IPS-NIHi11 (cell line): ENCODE results near the gene COX6B2.

Experiments
- DNase-seq: peaks from one replicate; pipeline ENCODE4 v3.0.0; 2012; ENCODE audit warnings: mixed read lengths, low spot score

Gene COX6B2

GRCh38 chr19:55362174-55362989, 7.9 kb upstream of the COX6B2 start:
- no peak for DNase-seq

DNA sequence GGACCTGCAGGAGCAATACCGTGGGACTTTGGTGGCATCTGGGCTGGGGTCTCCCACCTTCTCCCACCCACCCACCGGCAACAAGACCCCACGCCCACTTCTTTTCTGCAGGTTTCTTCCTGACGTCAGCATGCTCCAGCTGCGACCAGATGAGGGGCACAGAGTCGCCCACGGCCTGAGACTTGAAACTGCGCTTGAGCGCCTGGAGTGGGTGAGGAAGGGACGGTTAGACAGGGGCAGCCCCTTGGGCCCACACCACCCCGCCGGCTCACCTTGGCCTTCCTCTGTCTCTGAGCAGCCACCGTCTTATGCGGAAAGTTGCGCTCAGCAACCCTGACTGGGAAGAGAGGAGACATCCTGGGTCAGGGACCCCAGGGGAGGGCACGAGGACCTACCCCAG, 6.4 kb upstream of the COX6B2 start:
- no peak for DNase-seq

- no peak for DNase-seq
These were observed 4.7 kb upstream of the COX6B2 start for GRCh38 chr19:55358943-55359908.

GRCh38 chr19:55358493-55358892, 4.0 kb upstream of the COX6B2 start:
- no peak for DNase-seq

- peak; percentile 59 for DNase-seq
These were observed 798 bp upstream of the COX6B2 start for GRCh38 chr19:55355213-55355821.

DNA sequence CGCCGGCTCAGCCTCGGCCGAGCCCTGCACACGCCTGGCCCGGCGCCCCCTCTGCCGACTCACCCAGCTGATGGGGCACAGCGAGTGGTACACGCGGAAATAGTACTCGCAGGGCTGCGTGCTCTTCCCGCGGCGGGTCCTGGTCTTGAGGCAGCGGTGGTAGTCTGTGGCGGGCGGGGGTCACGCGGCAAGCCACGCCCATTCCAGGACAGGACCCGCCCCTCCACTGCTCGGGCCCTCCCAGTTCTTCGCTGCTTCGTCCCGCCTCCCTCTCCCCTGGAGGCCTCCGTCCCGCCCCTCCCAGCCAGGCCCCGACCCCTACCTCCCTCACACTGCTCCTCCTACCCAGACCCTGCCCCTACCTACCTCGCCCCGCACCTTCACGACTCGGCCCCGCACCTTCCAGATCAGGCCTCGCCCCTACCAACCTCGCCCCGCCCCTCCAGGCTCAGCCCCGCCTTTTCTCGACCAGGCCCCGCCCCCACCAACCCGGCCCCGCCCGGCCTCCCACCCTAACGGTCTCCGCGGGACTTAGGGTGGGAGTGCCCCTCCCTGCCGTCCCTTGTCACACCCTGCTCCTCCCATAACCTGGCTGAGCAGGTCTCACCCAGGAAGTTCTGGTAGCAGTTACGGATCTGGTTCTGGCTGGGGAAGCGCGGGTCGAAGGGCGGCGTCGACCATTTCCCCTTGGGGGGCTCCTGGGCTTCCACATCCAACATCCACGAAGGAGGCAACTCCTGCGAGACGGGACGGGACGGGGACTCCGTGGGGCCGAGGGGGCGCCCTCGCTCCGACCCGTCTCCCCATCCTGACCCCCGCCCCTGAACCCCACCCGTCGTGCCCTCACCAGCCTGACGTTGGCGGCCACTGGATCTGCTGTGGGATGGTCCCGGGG, 469 bp downstream of the COX6B2 start:
- DNase-seq: peak; percentile 93

- DNase-seq: no peak
These were observed 1.1 kb downstream of the COX6B2 start for GRCh38 chr19:55353356-55353802.

GRCh38 chr19:55352549-55353145, 1.9 kb downstream of the COX6B2 start:
- no peak for DNase-seq

DNA sequence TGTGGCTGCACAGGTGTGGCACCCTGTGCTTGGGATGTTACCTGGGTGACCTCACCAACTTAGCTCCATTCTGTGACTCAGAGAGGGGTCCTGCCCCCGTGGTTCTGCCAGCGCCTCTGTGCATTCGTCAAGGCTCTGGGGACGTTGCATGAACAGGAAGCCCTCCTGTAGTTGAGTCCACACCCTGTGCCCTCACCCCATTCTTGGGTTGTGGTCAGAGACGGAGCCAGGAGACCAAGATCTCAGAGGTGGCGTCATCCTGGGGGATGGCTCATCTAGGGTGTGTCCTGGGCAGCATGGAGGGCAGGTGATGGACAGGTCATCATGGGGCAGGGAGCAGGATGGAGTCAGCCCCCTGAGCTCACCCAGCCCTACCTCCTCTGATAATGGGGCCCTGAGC, 2.5 kb downstream of the COX6B2 start:
- DNase-seq: no peak

- DNase-seq: no peak
These were observed 3.8 kb downstream of the COX6B2 start for GRCh38 chr19:55350620-55351315.

- peak; percentile 14 for DNase-seq
These were observed 6.0 kb downstream of the COX6B2 start for GRCh38 chr19:55348317-55349034.

DNA sequence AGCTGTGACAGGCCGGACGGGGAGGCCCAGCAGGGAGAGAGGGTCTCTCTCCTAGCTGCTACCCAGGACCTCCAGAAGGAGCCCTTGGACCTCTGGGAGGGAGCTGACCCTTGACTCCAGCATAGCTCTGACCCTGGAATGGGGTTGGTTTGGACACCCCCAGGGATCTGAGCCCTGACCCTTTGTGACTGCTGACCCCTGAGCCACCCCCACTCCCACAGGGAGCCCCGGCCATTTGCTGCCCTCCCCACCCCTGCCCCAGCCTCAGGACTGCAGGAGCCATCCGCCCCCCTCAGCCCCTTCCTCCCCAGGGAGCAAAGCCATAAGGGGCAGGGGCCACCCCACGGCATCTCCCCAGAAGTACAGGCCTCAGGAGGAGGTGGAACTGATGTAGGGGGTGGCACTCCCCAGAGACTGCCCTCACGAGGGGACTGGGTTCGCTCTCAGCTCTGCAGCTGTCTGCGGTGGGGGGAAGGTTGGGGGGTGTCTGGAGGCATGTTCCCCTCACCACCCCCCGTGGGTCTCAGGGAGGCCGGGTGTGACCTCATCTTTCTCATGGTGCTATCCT, 7.0 kb downstream of the COX6B2 start:
- DNase-seq: peak; percentile 2

- peak; percentile 4 for DNase-seq
These were observed 7.6 kb downstream of the COX6B2 start for GRCh38 chr19:55346725-55347441.

GRCh38 chr19:55345818-55346724, 8.4 kb downstream of the COX6B2 start:
- peak; percentile 45 for DNase-seq

DNA sequence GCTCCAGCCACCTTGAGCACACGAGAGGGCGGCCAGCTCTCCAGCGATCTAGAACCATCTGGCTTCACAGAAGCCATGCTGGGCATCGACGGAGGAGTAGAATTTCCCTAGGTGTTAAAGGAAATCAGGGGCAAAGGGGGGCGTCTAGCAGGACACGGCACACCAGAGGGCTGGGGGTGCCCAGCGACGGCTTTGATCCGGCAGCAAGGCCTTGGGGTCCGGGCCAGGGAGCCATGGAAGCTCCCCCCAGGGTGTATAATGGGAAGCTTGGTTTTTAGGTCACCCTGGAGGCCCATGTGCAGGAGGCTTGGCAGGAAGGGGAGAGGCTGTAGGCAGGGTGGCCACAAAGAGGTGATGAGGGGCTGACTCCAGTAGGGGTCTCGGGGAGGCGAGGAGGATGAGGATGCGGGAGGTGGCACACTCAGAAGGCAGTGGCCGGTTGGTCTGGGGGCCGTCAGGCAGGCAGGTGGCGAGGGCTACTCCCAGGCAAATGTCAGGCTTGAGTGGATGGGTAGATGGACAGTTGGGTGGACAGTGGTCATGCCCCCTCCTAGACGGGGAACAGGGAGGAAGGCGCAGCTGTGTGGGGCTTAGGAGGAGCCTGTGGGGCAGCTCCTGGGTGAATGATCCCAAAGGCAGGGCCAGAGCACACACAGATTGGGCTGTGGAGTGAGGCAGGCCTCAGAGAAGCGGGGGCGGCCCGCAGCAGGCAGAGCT, 9.3 kb downstream of the COX6B2 start:
- peak; percentile 5 for DNase-seq

- DNase-seq: peak; percentile 2
These were observed 10.1 kb downstream of the COX6B2 start for GRCh38 chr19:55344444-55344843.
